CD4-positive, alpha-beta T cell treated with Interleukin-6 at 100 ng/mL for 8 hours (primary cell): Measurements from ENCODE around the gene ATL3.
A peak's percentile ranks its signal among the peaks of the same experiment; 100 is the strongest.
"Not testable (repeated sequence)": the region's sequence is repeated elsewhere in the genome, so short reads cannot be mapped to it uniquely, and the experiment has no call there.

ENCODE experiments used
- DNase-seq: peaks from one replicate; pipeline ENCODE4 v3.0.0-alpha.2; 2020; ENCODE audit warnings: mixed read lengths, low spot score

The ATL3 gene

DNA sequence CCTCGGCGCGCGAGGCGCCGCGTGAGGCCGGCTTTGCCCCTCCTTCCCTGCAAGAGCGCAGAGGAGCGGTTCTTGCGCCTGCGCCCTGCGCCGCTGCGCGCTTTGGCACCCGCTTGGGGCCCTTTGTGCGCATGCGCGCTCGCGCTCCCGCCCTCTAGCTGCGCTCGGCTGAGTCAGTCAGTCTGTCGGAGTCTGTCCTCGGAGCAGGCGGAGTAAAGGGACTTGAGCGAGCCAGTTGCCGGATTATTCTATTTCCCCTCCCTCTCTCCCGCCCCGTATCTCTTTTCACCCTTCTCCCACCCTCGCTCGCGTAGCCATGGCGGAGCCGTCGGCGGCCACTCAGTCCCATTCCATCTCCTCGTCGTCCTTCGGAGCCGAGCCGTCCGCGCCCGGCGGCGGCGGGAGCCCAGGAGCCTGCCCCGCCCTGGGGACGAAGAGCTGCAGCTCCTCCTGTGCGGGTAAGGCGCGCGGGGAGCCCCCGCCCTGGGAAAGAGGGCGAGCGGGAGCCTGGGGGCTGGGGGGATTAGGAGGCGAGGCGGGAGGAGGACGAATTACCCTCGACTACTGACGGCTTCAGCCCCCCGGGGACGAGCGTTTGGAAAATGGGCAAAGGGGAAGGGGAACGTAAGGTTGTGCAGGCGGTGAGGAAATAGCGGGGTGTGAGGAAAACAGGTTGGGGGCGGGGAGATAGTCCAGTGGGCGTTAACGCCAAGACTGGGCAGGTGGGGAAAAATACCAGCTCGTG lies 10.3 kb upstream of the ATL3 start, which contains the start of gene RTN3:
TSS of gene RTN3 (plus strand) at position 180 of the 745 bp plus-strand sequence. CDS start at position 317, 137 bp downstream.
- DNase-seq = peak; percentile 99

DNA sequence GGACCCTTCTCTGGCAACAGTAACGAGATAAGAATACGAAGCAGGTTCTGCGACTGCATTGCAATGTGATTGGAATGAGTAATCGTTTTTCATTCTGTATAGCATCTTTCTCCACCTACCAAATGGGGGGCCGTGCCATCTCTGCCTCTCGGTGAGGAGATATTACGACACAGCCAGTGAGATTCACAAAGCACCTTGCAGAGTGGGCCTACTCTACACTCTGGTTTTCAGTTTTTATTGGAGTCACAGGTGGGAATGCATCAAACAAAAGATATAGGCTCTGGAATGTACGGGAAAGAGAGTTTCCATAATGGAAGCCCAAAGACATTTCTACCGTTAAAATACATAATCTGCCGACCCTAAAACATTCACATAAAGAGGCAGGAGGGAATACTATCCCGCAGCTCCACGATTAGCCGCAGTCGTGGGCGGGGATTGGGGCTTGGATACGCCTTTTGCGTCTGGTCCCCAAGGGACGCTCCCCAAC lies 9.7 kb upstream of the ATL3 start:
- DNase-seq = no peak

DNA sequence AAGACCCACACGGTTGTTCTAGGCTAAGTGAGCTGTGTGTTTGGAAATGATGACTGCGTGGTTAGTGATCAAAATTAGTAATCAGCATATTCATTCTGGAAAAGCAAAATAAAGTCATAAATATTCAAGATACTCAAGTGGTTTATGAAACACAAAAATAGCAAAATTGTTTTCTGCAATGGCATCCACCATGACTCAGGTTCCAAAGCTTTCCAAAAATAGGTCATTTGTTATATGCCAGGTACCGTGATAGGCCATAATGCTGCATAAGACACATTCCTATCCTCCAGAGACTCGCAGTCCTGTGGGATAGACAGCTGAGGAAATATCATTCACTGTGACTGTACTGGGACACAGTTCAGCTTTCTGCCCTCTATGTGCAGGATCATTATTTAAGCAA lies 2.4 kb upstream of the ATL3 start:
- no peak for DNase-seq

DNA sequence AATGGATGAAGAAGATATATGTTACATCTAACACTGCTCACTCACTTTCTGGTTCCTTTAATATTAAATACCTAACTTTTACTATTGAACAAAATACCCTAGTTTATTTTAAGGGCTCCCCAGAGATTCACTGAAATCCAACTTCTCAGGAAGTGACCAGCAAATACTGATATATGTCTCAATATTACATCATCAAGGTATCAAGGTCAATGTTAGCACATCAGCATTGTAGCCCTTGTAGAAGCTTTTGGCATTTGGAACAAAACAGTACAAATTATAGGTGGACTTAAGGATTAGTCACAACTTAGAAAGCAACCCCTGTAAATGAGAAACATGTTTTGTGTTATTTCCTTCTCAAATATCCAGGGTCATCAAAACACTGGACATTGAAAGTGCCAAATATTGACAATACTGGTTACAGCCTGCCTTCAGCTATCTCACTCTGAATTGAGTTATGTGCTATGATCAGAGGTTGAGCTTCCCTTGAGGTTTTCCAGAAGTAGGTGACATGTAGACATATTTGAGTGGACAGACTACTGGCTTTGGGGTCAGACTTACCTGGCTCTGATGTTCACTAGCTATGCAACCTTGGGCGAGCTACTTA lies 1.9 kb upstream of the ATL3 start:
- DNase-seq = no peak

DNA sequence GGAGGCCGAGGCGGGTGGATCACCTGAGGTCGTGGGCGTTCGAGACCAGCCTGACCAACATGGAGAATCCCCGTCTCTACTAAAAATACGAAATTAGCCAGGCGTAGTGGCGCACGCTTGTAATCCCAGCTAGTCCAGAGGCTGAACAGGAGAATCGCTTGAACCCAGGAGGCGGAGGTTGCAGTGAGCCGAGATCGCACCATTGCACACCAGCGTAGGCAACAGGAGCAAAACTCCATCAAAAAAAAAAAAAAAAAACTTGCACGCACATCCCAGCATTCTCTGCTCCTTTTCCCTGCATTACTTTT lies 934 bp upstream of the ATL3 start:
- DNase-seq = no peak

DNA sequence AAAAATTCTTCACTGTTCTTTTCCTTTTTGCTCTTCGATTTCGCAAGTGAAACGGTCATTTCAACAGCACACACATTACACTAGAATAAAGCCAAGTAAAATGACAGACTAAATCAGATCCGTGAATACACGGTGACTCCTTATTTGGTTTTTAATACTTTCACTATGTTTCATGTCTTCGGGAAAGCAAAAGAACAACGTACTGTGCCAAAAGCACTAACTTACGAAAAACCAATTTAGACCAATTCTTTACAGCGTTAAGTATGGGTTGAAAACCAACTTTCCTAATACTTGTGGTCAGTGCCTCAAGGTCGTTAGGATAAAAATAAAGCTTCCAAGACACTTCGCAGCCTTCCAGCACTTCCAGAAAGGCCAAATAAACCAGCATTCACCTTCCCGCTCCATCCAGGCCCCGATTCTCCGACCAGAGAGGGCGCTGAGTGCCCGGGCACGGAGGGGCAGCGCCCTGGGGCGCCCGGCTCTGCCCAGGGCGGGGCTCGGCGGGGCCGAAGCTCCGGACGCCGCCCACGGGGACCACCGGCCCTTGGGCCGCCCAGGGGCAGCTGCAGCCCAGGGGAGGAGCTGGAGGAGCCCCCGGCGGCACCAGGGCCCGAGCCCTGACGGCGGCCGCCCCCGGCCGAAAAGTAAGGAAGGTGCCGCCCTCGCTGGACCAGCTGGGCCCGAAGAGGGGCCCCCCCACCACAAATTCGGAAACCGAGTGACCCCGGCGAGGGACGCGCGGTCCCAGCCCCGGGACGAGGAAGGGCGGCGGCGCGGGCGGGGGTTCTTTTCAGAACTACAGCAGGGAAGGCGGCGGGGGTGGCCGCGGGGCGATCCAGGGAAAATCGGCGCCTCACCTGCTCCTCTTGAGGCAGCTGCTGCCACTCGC lies 499 bp downstream of the ATL3 start:
- peak; percentile 14 for DNase-seq

DNA sequence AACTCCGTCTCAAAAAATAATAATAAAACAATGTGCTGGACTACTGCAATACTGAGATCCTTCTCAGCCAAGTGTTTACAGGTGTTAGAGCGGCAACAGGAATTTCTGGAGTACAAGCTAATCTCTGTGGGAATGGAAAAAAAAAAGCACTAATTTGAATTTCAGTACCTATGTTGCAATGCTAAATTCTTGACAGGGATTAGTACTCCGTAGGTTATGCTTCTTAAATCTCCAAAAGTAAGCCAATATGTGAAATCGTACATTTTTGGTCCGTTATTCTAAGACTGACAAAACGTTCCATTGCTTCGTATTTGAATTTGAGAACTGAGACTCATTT lies 1.1 kb downstream of the ATL3 start:
- DNase-seq = no peak

DNA sequence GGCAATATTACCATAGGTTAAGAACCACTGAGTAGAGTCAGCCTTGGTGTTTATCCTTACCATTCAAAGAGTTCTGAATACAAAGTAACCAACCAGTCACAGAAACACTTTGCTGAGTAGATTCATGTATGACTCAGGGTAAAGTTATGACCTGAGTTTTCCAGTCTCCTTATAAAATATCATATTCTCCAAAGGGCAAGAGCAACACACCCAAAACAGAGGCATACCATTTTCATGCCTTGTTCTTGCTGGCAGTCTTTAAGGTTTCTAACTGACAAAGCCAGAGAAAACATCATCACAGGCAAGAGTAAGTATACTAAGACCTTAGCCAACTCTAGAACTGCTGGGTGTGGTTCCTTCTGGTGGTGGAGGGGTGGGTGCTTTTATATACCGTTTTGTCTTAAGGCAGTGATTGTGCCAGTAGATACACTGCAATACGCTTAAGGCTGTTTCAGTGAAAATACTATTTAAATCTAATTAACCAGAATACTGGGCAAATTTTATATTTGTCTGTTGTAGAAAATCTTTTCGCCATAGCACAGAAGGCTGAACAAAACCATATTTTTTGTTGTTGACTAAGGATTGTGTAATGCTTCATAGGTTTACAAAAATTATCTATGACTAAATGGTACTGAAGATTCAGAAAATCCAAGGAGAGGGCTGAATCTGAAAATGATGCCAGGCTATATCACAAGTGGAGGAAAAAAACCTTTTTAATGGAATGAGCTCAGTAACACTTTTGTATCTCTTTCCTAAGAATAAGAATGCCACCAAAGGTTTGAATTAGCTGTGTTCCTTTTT lies 3.0 kb downstream of the ATL3 start:
- no peak for DNase-seq

DNA sequence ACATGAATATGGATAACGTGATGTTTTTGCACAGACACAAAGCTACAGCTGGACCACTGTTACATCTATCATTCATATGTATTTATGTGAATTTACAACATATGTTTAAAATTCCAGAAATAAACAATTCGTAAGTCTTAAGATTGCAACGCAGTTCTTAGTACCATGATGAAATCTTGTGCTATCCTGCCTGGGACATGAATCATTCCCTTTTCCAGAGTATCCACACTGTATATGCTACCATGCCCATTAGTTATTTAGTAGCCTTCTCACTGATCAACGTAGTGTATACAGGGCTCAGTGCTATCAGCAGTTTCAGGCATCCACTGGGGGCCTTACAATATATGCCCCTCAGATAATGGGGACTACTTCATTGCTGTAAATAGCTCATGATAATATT lies 4.3 kb downstream of the ATL3 start:
- DNase-seq = no peak

DNA sequence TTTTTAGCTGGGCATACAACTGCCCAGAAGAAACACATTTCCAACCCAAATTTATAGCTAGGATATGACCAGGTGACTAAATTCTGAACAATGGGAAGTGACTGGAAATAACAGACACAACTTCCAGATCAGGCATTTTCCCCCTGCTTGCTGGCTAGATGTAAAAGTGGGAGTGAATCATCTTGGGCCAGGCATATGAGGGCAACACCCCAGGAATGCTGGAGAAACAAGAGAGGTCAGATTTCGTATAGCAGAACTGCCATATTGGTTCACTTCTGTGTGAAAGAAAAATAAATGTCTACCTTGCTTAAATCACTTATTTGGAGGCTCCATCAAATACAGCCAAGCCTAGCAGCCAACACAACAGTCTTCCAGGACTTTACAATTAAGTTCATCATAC lies 7.4 kb downstream of the ATL3 start:
- DNase-seq = no peak

DNA sequence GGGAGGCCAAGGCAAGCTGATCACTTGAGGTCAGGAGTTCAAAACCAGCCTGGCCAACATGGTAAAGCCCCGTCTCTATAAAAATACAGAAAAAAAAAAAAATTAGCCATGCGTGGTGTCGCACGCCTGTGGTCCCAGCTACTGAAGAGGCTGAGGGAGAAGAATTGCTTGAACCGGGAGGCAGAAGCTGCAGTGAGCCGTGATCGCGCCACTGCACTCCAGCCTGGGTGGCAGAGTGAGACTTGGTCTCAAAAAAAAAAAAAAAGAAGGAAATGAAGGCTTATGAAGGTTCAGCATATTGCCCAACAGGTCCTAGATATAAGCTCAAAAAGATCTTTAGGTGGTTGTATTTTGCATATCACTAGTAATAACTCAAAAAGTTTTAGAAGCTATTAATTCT lies 10.2 kb downstream of the ATL3 start:
- DNase-seq = no peak

DNA sequence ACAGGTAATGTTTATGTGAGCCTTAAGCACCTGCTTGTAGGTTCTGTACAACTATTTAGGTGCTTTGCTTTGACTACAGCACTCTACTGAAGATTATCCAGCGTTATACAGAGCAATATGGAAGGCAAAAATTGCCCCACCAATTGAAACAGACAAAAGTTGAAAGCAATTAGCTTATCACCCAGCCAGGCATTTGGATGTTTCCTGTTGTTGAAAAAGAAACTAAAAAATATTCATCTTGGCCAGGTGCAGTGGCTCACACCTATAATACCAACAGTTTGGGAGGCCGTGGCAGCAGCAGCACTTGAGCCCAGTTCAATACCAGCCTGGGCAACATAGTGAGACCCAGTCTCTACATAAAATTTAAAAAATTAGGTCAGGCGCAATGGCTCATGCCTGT lies 18.5 kb downstream of the ATL3 start:
- DNase-seq = no peak

DNA sequence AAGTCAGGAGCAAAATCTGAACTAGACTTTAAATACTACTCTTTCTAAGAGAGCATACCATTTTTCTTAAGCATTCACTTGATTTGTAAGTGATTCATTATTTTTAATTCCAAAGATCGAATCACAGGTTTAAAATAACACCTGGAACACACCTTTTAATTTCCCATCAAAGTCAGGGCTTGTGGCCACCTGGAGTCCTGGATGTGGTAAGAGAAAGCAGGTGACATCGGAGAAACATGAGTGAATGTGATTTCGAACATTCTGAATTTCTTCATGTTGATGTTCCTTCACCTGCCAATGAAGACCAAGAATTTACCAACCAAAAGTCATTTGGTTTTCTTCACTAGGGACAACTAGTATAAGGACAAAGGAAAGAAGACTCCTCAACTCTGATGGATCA lies 28.0 kb downstream of the ATL3 start:
- DNase-seq = no peak

DNA sequence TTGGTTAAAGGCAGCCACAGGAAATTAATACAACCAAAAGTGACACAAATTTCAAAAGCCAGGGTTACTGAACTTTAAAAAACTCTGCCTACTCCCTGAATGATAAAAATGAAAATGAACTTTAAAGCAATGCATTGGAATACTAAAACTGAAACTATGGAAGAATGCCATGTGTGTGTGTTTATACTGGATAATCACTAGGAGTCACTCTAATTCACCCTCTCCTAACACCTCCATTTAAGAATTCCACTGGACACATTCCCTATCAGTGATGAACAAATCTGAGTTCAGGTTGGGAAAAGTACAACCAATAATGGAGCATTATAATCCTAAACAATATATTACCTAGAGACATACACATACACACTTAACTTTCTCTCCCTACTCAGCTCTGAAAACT lies 29.4 kb downstream of the ATL3 start:
- DNase-seq = no peak

DNA sequence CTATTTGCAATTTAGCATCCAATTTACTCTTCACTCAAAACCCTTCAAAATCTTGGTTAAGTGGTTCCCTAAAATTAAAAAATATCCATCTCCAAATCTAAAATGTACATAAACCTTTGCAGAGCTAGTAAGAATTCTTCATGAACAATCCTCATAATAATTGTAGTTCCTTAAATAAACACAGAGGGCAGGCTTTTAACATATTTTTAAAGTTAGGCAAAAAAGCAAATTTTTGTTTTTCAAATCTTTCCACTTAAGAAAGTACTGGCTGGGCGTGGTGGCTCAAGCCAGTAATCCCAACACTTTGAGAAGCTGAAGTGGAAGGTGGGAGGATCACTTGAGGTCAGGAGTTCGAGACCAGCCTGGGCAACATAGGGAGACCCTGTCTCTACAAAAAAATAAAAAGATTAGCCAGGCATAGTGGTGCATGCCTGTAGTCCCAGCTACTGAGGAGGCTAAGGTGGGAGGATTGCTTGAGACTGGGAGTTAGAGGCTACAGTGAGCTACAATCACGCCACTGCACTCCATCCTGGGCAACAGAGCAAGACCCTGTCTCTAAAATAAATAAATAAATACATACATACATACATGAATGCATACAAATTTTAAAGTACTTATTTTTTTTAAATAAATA lies 31.9 kb downstream of the ATL3 start:
- DNase-seq = no peak

DNA sequence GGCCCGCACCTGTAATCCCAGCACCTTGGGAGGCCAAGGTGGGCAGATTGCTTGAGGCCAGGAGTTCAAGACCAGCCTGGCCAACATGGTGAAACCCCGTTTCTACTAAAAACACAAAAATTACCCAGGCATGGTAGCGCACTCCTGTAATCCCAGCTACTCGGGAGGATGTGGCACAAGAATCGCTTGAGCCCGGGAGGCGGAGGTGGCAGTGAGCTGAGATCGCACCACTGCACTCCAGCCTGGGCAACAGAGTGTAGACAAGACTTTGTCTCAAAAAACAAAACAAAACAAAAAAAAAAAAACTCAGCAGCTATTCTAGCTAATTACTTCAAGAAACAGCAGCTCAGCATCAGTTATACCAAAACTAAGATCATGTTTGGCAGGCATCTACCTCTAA lies 32.7 kb downstream of the ATL3 start:
- not testable (repeated sequence) for DNase-seq

DNA sequence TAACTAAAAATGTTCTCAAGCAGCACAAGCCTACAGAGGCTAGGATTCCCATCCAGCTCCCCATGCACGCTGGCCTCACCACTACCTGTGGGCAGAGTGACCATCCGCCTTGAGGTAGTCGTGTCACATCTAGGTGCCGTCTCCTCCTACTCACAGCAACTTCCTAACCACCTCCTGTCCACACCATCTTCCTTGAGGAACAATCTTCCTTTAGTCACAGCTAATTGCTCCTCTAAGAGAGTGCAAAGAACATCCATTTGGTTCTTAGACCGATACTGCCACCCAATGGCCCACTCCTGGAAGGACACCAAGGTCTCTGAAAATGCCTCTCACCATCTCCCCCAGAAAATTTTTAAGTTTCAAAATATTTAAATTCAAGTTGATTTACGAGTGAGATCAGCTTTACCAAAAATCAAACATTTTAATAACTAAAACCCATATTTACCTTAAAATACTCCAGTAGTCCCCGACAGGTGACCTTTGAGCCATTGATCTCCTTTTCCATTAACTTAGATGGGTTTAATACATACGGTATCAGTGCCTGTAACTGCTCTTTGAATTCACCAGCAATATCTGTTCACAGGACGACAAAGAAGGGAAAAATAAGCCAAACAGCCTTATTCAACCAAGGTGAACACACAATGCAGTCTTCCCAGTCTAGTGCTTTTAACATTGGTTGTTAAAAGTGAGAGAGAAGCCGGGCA lies 35.3 kb downstream of the ATL3 start:
- DNase-seq = peak; percentile 59

DNA sequence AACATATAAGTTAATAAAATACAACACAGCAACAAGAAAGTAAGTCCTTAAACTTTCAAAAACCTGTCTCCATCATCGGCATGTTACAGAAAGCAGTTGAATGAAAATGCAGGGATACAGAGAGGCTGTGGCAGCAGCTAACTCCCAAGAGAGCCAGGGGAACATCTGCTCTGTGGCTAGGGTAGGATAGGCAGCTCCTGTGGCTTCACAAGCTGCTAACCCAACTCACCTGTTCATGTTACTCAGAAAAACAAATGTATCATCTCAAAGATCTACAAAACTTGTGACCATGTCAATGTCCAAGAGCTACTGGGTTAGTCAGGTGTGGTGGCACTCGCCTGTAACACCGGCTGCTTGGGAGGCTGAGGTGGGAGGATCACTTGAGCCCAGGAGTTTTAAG lies 41.8 kb downstream of the ATL3 start:
- DNase-seq = no peak

DNA sequence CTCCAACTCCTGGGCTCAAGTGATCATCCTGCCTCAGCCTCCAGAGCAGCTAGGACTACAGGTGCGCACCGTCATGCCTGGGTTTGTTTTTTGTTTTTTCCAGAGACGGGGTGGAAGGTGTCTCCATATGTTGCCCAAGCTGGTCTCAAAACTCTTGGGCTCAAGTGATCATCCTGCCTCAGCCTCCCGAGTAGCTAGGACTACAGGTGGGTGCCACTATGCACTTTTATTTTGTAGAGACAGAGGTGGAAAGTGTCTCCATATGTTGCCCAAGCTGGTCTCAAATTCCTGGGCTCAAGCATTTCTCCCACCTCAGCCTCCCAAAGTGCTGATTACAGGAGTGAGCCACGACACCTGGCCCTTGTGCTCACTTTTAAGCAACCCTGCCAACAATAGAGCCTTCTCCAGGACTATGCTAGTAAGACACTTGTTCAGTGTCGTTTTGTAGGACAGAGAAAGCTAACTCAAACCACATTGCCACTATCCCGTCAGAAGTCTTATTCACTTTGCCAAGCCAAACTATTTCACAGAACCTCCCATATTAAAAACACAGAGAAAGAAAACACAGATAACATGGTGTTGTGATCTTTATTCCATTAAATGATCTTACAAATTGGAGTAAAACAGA lies 47.5 kb downstream of the ATL3 start:
- DNase-seq = no peak

DNA sequence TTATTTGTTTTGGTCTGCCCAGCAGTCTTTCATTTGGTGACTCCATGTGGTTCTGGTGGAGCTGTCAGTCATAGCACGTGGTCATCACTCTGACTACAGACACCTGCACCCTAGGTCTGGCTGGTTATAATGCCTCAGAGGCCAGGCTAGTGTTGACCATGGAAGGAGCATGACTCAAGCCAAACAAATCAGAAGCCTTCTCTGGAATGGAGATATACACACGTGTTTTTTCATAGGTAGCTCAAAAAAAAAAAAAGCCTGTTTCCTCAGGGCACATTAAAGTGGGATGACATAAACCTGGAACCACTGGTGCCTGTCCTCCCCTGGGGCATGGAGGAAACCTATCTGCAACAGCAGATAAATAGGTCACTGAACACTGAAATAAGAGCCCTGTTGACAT lies 48.9 kb downstream of the ATL3 start:
- no peak for DNase-seq

DNA sequence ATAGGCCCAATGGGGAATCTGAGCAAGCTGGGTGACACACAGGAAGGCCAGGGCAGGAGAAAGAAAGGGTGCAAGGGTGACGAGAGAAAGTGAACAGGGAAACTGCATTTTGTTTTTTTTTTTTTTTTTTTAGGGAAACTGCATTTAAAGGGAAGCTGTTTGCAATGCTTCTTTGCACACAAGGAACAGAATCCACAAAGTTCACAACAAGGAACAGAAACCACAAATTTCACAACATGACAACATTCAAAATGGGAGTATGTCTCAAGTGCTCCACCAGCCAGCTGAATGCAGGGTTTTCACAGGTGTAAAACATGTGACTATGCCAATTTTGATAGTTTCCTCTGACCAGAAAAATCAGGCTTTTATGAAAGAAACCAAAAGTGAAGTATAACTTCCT lies 50.1 kb downstream of the ATL3 start:
- DNase-seq = no peak
